SU-DHL-6 (cell line): ENCODE results near the gene TGFA.

ENCODE experiments used
- CTCF ChIP-seq: fragments of 200-600 bp; sonication (generic); IDR thresholded peaks from one replicate; pipeline ENCODE4 v1.5.1; 2017; ENCODE audit warnings: antibody characterized with exemption, mild to moderate bottlenecking, low read length, moderate library complexity; ENCODE audit not compliant: insufficient read depth, poor library complexity, severe bottlenecking
- EZH2phosphoT487 ChIP-seq: fragments of 200-600 bp; sonication (generic), shearing (Covaris generic); conservative IDR thresholded peaks from 2 replicates; pipeline ENCODE4 v1.6.1; 2018; ENCODE audit warnings: mild to moderate bottlenecking, antibody characterized with exemption, low read length, moderate library complexity, mixed read lengths

GRCh38 chr2:70570041-70570661 lies 16.5 kb upstream of the TGFA start:
- TF ChIP-seq CTCF (no peak), EZH2phosphoT487 (no peak)
